H1 (cell line): ENCODE results near the gene MDFI.

ENCODE experiments used
- BCL11A ChIP-seq, 2 experiments: IDR thresholded peaks; one replicate each; pipeline ENCODE4 v1.6.1; 2011; ENCODE audit warnings: low read depth in 2 of 2, low read length in 2 of 2, mild to moderate bottlenecking in 2 of 2
- CTCF ChIP-seq, 3 experiments: IDR thresholded peaks; 1 replicate in 2 of 3; 2 replicates in 1 of 3; pipeline versions ENCODE4 v1.5.1 to v1.6.1; 2011; ENCODE audit warnings: low read length in 3 of 3, mild to moderate bottlenecking in 3 of 3, inconsistent platforms in 2 of 3, low read depth in 1 of 3, moderate library complexity in 1 of 3; ENCODE audit not compliant: insufficient read depth in 1 of 3; ENCODE audit errors: control extremely low read depth in 1 of 3
- EP300 ChIP-seq, 2 experiments: IDR thresholded peaks; 1 replicate in 1 of 2; 2 replicates in 1 of 2; pipeline ENCODE4 v1.6.1; 2011 to 2012; ENCODE audit warnings: low read depth in 2 of 2, low read length in 2 of 2, mild to moderate bottlenecking in 2 of 2, borderline replicate concordance in 1 of 2, inconsistent platforms in 1 of 2, moderate library complexity in 1 of 2
- EZH2 ChIP-seq: fragments of 200-600 bp; sonication (generic); IDR thresholded peaks from 2 replicates; pipeline ENCODE4 v1.7.1; 2012; ENCODE audit warnings: low read depth, mild to moderate bottlenecking, moderate library complexity, low read length, inconsistent platforms; ENCODE audit not compliant: severe bottlenecking
- HDAC2 ChIP-seq, 2 experiments: fragments of 300-600 bp in 1 of 2; sonication (generic) in 1 of 2; IDR thresholded peaks; 2 replicates each; pipeline ENCODE4 v1.6.1; 2011 to 2012; ENCODE audit warnings: low read depth in 2 of 2, low read length in 2 of 2, mild to moderate bottlenecking in 2 of 2, moderate library complexity in 2 of 2, borderline replicate concordance in 1 of 2, inconsistent platforms in 1 of 2
- PHF8 ChIP-seq: fragments of 200-600 bp; sonication (generic); conservative IDR thresholded peaks from 2 replicates; pipeline ENCODE4 v1.7.1; 2012; ENCODE audit warnings: low read depth, mild to moderate bottlenecking, inconsistent platforms, low read length, moderate library complexity
- TAF1 ChIP-seq: IDR thresholded peaks from 2 replicates; pipeline ENCODE4 v1.6.1; 2011; ENCODE audit warnings: mild to moderate bottlenecking, low read depth, low read length
- YY1 ChIP-seq: IDR thresholded peaks from 2 replicates; pipeline ENCODE4 v1.6.1; 2011; ENCODE audit warnings: low read depth, mild to moderate bottlenecking, low read length

GRCh38 chr6:41608443-41609151 lies 29.7 kb upstream of the MDFI start:
- TF ChIP-seq PHF8: no peak
- TF ChIP-seq YY1: no peak
- no peak for TF ChIP-seq HDAC2 (IDR thresholded peaks at IDR 0.05; ENCODE audit: borderline replicate concordance in 1 of 2, low read depth in 2 of 2, low read length in 2 of 2)
- TF ChIP-seq EP300 (IDR thresholded peaks at IDR 0.05; ENCODE audit: borderline replicate concordance in 1 of 2, low read depth in 2 of 2, low read length in 2 of 2): no peak
- TF ChIP-seq CTCF (IDR thresholded peaks at IDR 0.05; ENCODE audit: control extremely low read depth in 1 of 3, insufficient read depth in 1 of 3, low read depth in 1 of 3, low read length in 3 of 3): no peak
- no peak for TF ChIP-seq TAF1
- TF ChIP-seq EZH2: no peak
- no peak for TF ChIP-seq BCL11A (IDR thresholded peaks at IDR 0.05; ENCODE audit: low read depth in 2 of 2, low read length in 2 of 2)
